Stomach (tissue), 9 donors: ENCODE data around the gene ACO1. TPM values are rescaled to one million over a fixed set of nuclear protein-coding genes. Genes with fewer than 3 reads are reported as not detected.

ENCODE experiments used
- DNase-seq, 2 donors: peaks; one replicate each; pipeline versions ENCODE4 v3.0.0 to v3.0.0-alpha.2; 2013 to 2019
- H3K27ac ChIP-seq, 5 donors: fragments of 200-600 bp in 4 of 5; sonication (generic) in 4 of 5; one replicate each; pipeline ENCODE4 v1.5.1; 2013 to 2019; ENCODE audit warnings: mild to moderate bottlenecking in 1 of 5, moderate library complexity in 1 of 5
- H3K27me3 ChIP-seq, 3 donors: fragments of 200-600 bp; sonication (generic); one replicate each; pipeline ENCODE4 v1.5.1; 2017 to 2019; ENCODE audit warnings: mixed run types in 1 of 3
- H3K36me3 ChIP-seq, 4 donors: fragments of 200-600 bp; sonication (generic); 1 replicate in 3 of 4; 2 replicates in 1 of 4; pipeline ENCODE4 v1.5.1; 2016 to 2019
- H3K4me1 ChIP-seq, 4 donors: fragments of 200-600 bp; sonication (generic); one replicate each; pipeline ENCODE4 v1.5.1; 2016 to 2019
- H3K4me3 ChIP-seq, 4 donors: fragments of 200-600 bp; sonication (generic) in 3 of 4; one replicate each; pipeline ENCODE4 v1.5.1; 2016 to 2019; ENCODE audit warnings: mild to moderate bottlenecking in 1 of 4
- H3K9me3 ChIP-seq, 4 donors: fragments of 200-600 bp; sonication (generic); one replicate each; pipeline ENCODE4 v1.5.1; 2016 to 2019
- CTCF ChIP-seq, 7 experiments: fragments of 450-650 bp in 4 of 7; fragments of 200-600 bp in 3 of 7; sonication (generic) in 3 of 7; IDR thresholded peaks; one replicate each; pipeline ENCODE4 v1.5.1; 2016 to 2019; ENCODE audit warnings: antibody characterized with exemption in 7 of 7, control low read depth in 2 of 7, mild to moderate bottlenecking in 1 of 7
- EP300 ChIP-seq: sonication (generic); formaldehyde crosslinking; IDR thresholded peaks from one replicate; pipeline ENCODE4 v1.6.1; 2017; ENCODE audit warnings: antibody characterized with exemption
- POLR2A ChIP-seq, 4 donors: fragments of 450-650 bp; IDR thresholded peaks; one replicate each; pipeline ENCODE4 v1.6.1; 2016; ENCODE audit warnings: antibody characterized with exemption in 4 of 4, control low read depth in 2 of 4, mild to moderate bottlenecking in 1 of 4, moderate library complexity in 1 of 4
- POLR2AphosphoS5 ChIP-seq, 3 donors: sonication (generic); formaldehyde crosslinking; IDR thresholded peaks; one replicate each; pipeline ENCODE4 v1.6.1; 2016; ENCODE audit warnings: antibody characterized with exemption in 3 of 3
- WGBS, 5 donors: extraction: QIAGEN DNeasy Blood & Tissue Kit in 3 of 5; methylation state at CpG; one replicate each; pipeline versions ENCODE4 v1.1.5 to v1.1.7; 2013 to 2018; 5-methylcytosine and 5-hydroxymethylcytosine counted together
- intact Hi-C: fragments of 100-400 bp; cut with DNase I; formaldehyde crosslinking; loops from one replicate; pipeline ENCODE4 v1.15.1; 2023; ENCODE audit warnings: low total_unique reads
- polyA plus RNA-seq, 3 donors: library from polyadenylated mRNA; stranded (reverse); fragments of 200-250 nt; gene quantifications; one replicate each; pipeline ENCODE4 v1.2.3, GENCODE V29; 2013
- total RNA-seq, 5 donors: library from RNA; depleted of rRNA; stranded (reverse); fragments of >200 nt; gene quantifications; one replicate each; pipeline versions ENCODE4 v1.1.0 to v1.2.3, GENCODE V29; 2014 to 2016
- donor health status: healthy with polysubstance abuse.
- donor health status: Bipolar disorder and iron deficiency.
- donor health status: healthy.

The ACO1 gene
- total and polyA plus RNA-seq, 8 donors: 5.8 to 44.2 (median 17.8) TPM

- WGBS, 5 donors: 92 to 98% (median 95%) methylated on average over 3 to 5 of the region's 5 CpGs
- Histone ChIP-seq H3K4me1 (no peaks in the 10 kb centered on the region), H3K9me3 (no peaks in the 10 kb centered on the region), H3K4me3 (no peak overlapping the region), H3K27me3 (no peaks in the 10 kb centered on the region), H3K36me3 (peaks cover 0 to 80% (median 71%) of the 10 kb centered on the region in 4 donors), H3K27ac (no peak overlapping the region)
- no peak for TF ChIP-seq POLR2A (IDR thresholded peaks at IDR 0.05)
- no peak for TF ChIP-seq CTCF (IDR thresholded peaks at IDR 0.05)
- TF ChIP-seq POLR2AphosphoS5 (IDR thresholded peaks at IDR 0.05): no peak
- no peak for TF ChIP-seq EP300
- intact Hi-C loops: no loop called here
- DNase-seq: no peak
Measured at GRCh38 chr9:32463500-32464293, 79.3 kb downstream of the ACO1 start.

- WGBS, 5 donors: 60 to 100% (median 97%) methylated on average over 1 of the region's 1 CpG
- TF ChIP-seq EP300 (no peak), POLR2A (IDR thresholded peaks at IDR 0.05) (no peak), CTCF (IDR thresholded peaks at IDR 0.05) (no peak)
- no peak overlapping the region for H3K4me3 ChIP-seq
- no peaks in the 10 kb centered on the region for H3K9me3 ChIP-seq
- H3K27ac ChIP-seq: no peak overlapping the region
- peaks cover 4 to 99% (median 88%) of the 10 kb centered on the region in 4 donors for H3K36me3 ChIP-seq
- no peaks in the 10 kb centered on the region for H3K4me1 ChIP-seq
- H3K27me3 ChIP-seq: no peaks in the 10 kb centered on the region
- intact Hi-C loops: no loop called here
- no peak for DNase-seq
Measured at GRCh38 chr9:32468740-32469139, 84.3 kb downstream of the ACO1 start.

- Histone ChIP-seq H3K9me3 (no peaks in the 10 kb centered on the region), H3K27ac (no peak overlapping the region), H3K4me3 (no peak overlapping the region), H3K4me1 (no peaks in the 10 kb centered on the region), H3K27me3 (no peaks in the 10 kb centered on the region), H3K36me3 (peaks cover 10 to 100% (median 87%) of the 10 kb centered on the region in 4 donors)
- intact Hi-C loops: no loop called here
- no peak for TF ChIP-seq EP300
- no peak for TF ChIP-seq POLR2AphosphoS5 (IDR thresholded peaks at IDR 0.05)
- TF ChIP-seq CTCF (IDR thresholded peaks at IDR 0.05): no peak
- TF ChIP-seq POLR2A (IDR thresholded peaks at IDR 0.05): no peak
- 87 to 99% (median 91%) methylated on average over 3 of the region's 3 CpGs for WGBS, 5 donors
- no peak for DNase-seq
Measured at GRCh38 chr9:32472344-32472743, 87.9 kb downstream of the ACO1 start.

- H3K27me3 ChIP-seq: no peaks in the 10 kb centered on the region
- H3K27ac ChIP-seq: no peak overlapping the region
- WGBS, 5 donors: 81 to 96% (median 82%) methylated on average over 4 of the region's 4 CpGs
- no peak overlapping the region for H3K4me3 ChIP-seq
- DNase-seq: no peak
- H3K36me3 ChIP-seq: peaks cover 54 to 100% (median 99%) of the 10 kb centered on the region in 4 donors
- intact Hi-C loops: no loop called here
- H3K9me3 ChIP-seq: no peaks in the 10 kb centered on the region
- H3K4me1 ChIP-seq: no peaks in the 10 kb centered on the region
- TF ChIP-seq POLR2A (IDR thresholded peaks at IDR 0.05) (no peak), CTCF (IDR thresholded peaks at IDR 0.05) (no peak), EP300 (no peak), POLR2AphosphoS5 (IDR thresholded peaks at IDR 0.05) (no peak)
Measured at GRCh38 chr9:32483343-32483742, 98.9 kb downstream of the ACO1 start.
